HCT116 (cell line): ENCODE data around the gene TMEM214. TPM values are rescaled to one million over a fixed set of nuclear protein-coding genes. Genes with fewer than 3 reads are reported as not detected.

Experiments used
- ATAC-seq: fragments of 200-7000 bp; cut with Tn5 transposase; 2 replicates; pipeline ENCODE4 v1.9.1; 2020; ENCODE audit warnings: mild to moderate bottlenecking, moderate library complexity
- BruUV-seq: library from RNA; stranded (reverse); fragments of 400-500 nt; replicated peaks from 2 replicates; lab custom pipeline; 2021; lab: Mats Ljungman, UMichigan
- CTCF ChIA-PET: fragments of 300-600 bp; sonication (Branson Sonifier 250); formaldehyde crosslinking; loops from one replicate; lab custom pipeline; 2021; ENCODE audit warnings: antibody characterized with exemption; lab: Charles Lee
- POLR2A ChIA-PET: fragments of 300-600, 350-600 bp; sonication (Branson Sonifier 250); formaldehyde crosslinking; loops from one replicate; lab custom pipeline; 2021; ENCODE audit warnings: antibody characterized with exemption; lab: Charles Lee
- RAD21 ChIA-PET, 2 experiments: fragments of 300-600 bp; sonication (Branson Sonifier 250); formaldehyde crosslinking; loops; one replicate each; lab custom pipeline; 2023; ENCODE audit warnings: low total read pairs in 2 of 2; ENCODE audit not compliant: uncharacterized antibody in 2 of 2, unreplicated experiment in 2 of 2, low non-redundant PET in 1 of 2; lab: Charles Lee
- DNase-seq: peaks from one replicate; pipeline ENCODE4 v3.0.0-alpha.2; 2010; ENCODE audit warnings: low read depth, low spot score
- H2AFZ ChIP-seq: fragments of 200-600 bp; shearing (Covaris generic), sonication (generic); 2 replicates; pipeline ENCODE4 v1.6.1; 2017; ENCODE audit warnings: low read depth, mixed run types, mixed read lengths, antibody characterized with exemption, low read length; ENCODE audit not compliant: poor library complexity, severe bottlenecking
- H3K27ac ChIP-seq: 2 replicates; pipeline ENCODE4 v1.5.1; 2012; ENCODE audit warnings: low read depth, low read length
- H3K27me3 ChIP-seq: fragments of 200-600 bp; sonication (generic); 2 replicates; pipeline ENCODE4 v1.6.1; 2016; ENCODE audit warnings: mixed run types, low read length, mixed read lengths; ENCODE audit not compliant: insufficient read depth
- H3K36me3 ChIP-seq, 2 experiments: fragments of 200-500 bp in 1 of 2; fragments of 200-600 bp in 1 of 2; sonication (Bioruptor generic) in 1 of 2; sonication (generic) in 1 of 2; 2 replicates each; pipeline versions ENCODE4 v1.5.1 to v1.6.1; 2014 to 2016; ENCODE audit warnings: low read length in 2 of 2, inconsistent platforms in 1 of 2, mixed read lengths in 1 of 2, mixed run types in 1 of 2; ENCODE audit not compliant: insufficient read depth in 2 of 2, control insufficient read depth in 1 of 2
- H3K4me1 ChIP-seq, 2 experiments: fragments of 200-600 bp in 1 of 2; sonication (generic) in 1 of 2; 2 replicates each; pipeline versions ENCODE4 v1.5.1 to v1.6.1; 2012 to 2017; ENCODE audit warnings: low read length in 2 of 2, inconsistent platforms in 1 of 2, mild to moderate bottlenecking in 1 of 2, mixed read lengths in 1 of 2, mixed run types in 1 of 2, moderate library complexity in 1 of 2; ENCODE audit not compliant: insufficient read depth in 2 of 2, control insufficient read depth in 1 of 2
- H3K4me2 ChIP-seq: fragments of 200-600 bp; sonication (generic); 2 replicates; pipeline ENCODE4 v1.6.1; 2017; ENCODE audit warnings: mixed run types, low read length, mixed read lengths
- H3K4me3 ChIP-seq, 2 experiments: fragments of 200-600 bp in 1 of 2; sonication (generic) in 1 of 2; replicated peaks in 1 of 2; 2 replicates each; pipeline ENCODE4 v1.5.1; 2011 to 2016; ENCODE audit warnings: low read length in 2 of 2, control low read depth in 1 of 2, low read depth in 1 of 2, mild to moderate bottlenecking in 1 of 2, mixed read lengths in 1 of 2, mixed run types in 1 of 2
- H3K79me2 ChIP-seq: fragments of 200-600 bp; sonication (generic); 2 replicates; pipeline ENCODE4 v1.6.1; 2017; ENCODE audit warnings: mild to moderate bottlenecking, mixed run types, low read length, moderate library complexity, mixed read lengths; ENCODE audit not compliant: insufficient read depth
- H3K9ac ChIP-seq: fragments of 200-600 bp; sonication (generic); 2 replicates; pipeline ENCODE4 v1.6.1; 2016; ENCODE audit warnings: low read length, mixed read lengths
- H3K9me2 ChIP-seq: fragments of 200-600 bp; sonication (generic), shearing (Covaris generic); 2 replicates; pipeline ENCODE4 v1.6.1; 2017; ENCODE audit warnings: mixed run types, mild to moderate bottlenecking, moderate library complexity; ENCODE audit not compliant: insufficient read depth
- H3K9me3 ChIP-seq, 2 experiments: fragments of 200-500 bp in 1 of 2; fragments of 200-600 bp in 1 of 2; sonication (Bioruptor generic) in 1 of 2; sonication (generic) in 1 of 2; 2 replicates each; pipeline ENCODE4 v1.6.1; 2014 to 2017; ENCODE audit warnings: low read length in 2 of 2, mixed read lengths in 2 of 2, inconsistent platforms in 1 of 2, low read depth in 1 of 2, mild to moderate bottlenecking in 1 of 2, mixed run types in 1 of 2, moderate library complexity in 1 of 2; ENCODE audit not compliant: control insufficient read depth in 1 of 2, insufficient read depth in 1 of 2
- H4K20me1 ChIP-seq: fragments of 200-600 bp; sonication (generic), shearing (Covaris generic); 2 replicates; pipeline ENCODE4 v1.6.1; 2017; ENCODE audit warnings: mixed run types, mild to moderate bottlenecking, moderate library complexity; ENCODE audit not compliant: insufficient read depth
- CBX3 ChIP-seq: IDR thresholded peaks from 2 replicates; pipeline ENCODE4 v1.6.1; 2012; ENCODE audit warnings: low read depth
- CTCF ChIP-seq, 3 experiments: fragments of 200-600 bp in 1 of 3; sonication (generic) in 1 of 3; IDR thresholded peaks in 2 of 3; conservative IDR thresholded peaks in 1 of 3; 2 replicates each; pipeline ENCODE4 v1.5.1; 2012 to 2017; ENCODE audit warnings: low read depth in 2 of 3, low read length in 2 of 3, antibody characterized with exemption in 1 of 3, borderline replicate concordance in 1 of 3, control low read depth in 1 of 3, mild to moderate bottlenecking in 1 of 3, mixed read lengths in 1 of 3, mixed run types in 1 of 3, moderate library complexity in 1 of 3; ENCODE audit not compliant: insufficient read depth in 1 of 3
- EGR1 ChIP-seq: IDR thresholded peaks from 2 replicates; pipeline ENCODE4 v1.6.1; 2012; ENCODE audit warnings: low read depth
- EZH2 ChIP-seq: fragments of 200-600 bp; sonication (generic); IDR thresholded peaks from 2 replicates; pipeline ENCODE4 v1.6.1; 2017; ENCODE audit warnings: antibody characterized with exemption, mixed run types
- EZH2phosphoT487 ChIP-seq: fragments of 200-600 bp; IDR thresholded peaks from 2 replicates; pipeline ENCODE4 v1.6.1; 2018; ENCODE audit warnings: antibody characterized with exemption, borderline replicate concordance
- MAX ChIP-seq: IDR thresholded peaks from 2 replicates; pipeline ENCODE4 v1.6.1; 2012
- POLR2AphosphoS5 ChIP-seq: IDR thresholded peaks from 2 replicates; pipeline ENCODE4 v1.6.1; 2011; ENCODE audit warnings: mild to moderate bottlenecking, low read depth, low read length, moderate library complexity
- RAD21 ChIP-seq: IDR thresholded peaks from 2 replicates; pipeline ENCODE4 v1.6.1; 2012; ENCODE audit warnings: low read depth, mild to moderate bottlenecking
- REST ChIP-seq: IDR thresholded peaks from 2 replicates; pipeline ENCODE4 v1.6.1; 2012; ENCODE audit warnings: low read depth
- SIN3A ChIP-seq: IDR thresholded peaks from 2 replicates; pipeline ENCODE4 v1.6.1; 2012; ENCODE audit warnings: low read depth
- SP1 ChIP-seq: IDR thresholded peaks from 2 replicates; pipeline ENCODE4 v1.6.1; 2012; ENCODE audit warnings: low read depth
- SRF ChIP-seq: IDR thresholded peaks from 2 replicates; pipeline ENCODE4 v1.6.1; 2012; ENCODE audit warnings: low read depth
- ZBTB33 ChIP-seq: IDR thresholded peaks from 2 replicates; pipeline ENCODE4 v1.6.1; 2011; ENCODE audit warnings: mild to moderate bottlenecking, low read length, moderate library complexity; ENCODE audit not compliant: insufficient replicate concordance; ENCODE audit errors: extremely low read depth
- ZFX ChIP-seq: fragments of 450-650 bp; IDR thresholded peaks from 2 replicates; pipeline ENCODE4 v1.6.1; 2017
- ZNF274 ChIP-seq: fragments of 200-500 bp; sonication (Bioruptor generic); IDR thresholded peaks from 2 replicates; pipeline ENCODE4 v1.6.1; 2014; ENCODE audit warnings: mild to moderate bottlenecking, low read depth, low read length, inconsistent platforms
- intact Hi-C: fragments of 100-400 bp; cut with micrococcal nuclease; formaldehyde crosslinking; loops from 2 replicates; pipeline ENCODE4 v1.10.0; 2022
- total RNA-seq: library from RNA; stranded (reverse); gene quantifications from one replicate; pipeline ENCODE4 v1.2.1, GENCODE V29; 2021; ENCODE audit not compliant: unreplicated experiment

Gene TMEM214
- total RNA-seq, 1 experiment from 2014 or later = 69.8 TPM

- DNase-seq (no peak), ATAC-seq (no peak)
- H3K4me3 ChIP-seq = no peak overlapping the region
- CTCF ChIA-PET = interaction anchor here (1.3 to 3.1 kb wide), 2 partner anchors 123 to 238 kb away, joined by 5 to 15 read pairs; no protein-coding TSS in a partner anchor
- H4K20me1 ChIP-seq = no peaks in the 10 kb centered on the region
- no peaks in the 10 kb centered on the region for H3K27me3 ChIP-seq
- H3K9me3 ChIP-seq = no peaks in the 10 kb centered on the region
- RAD21 ChIA-PET = no interaction called here
- no peak for TF ChIP-seq CBX3
- no peak for TF ChIP-seq POLR2AphosphoS5
- TF ChIP-seq EZH2 = no peak
- TF ChIP-seq SIN3A = no peak
- no peak for TF ChIP-seq ZBTB33
- TF ChIP-seq MAX = no peak
- TF ChIP-seq SP1 = no peak
- TF ChIP-seq EGR1 = no peak
- no peak for TF ChIP-seq REST
- TF ChIP-seq ZFX = no peak
- no peak for TF ChIP-seq RAD21
- TF ChIP-seq EZH2phosphoT487 = no peak
- TF ChIP-seq CTCF (IDR thresholded peaks at IDR 0.05 in 2 of 3, conservative IDR thresholded peaks at IDR 0.05 in 1 of 3; ENCODE audit: borderline replicate concordance in 1 of 3, insufficient read depth in 1 of 3, low read depth in 2 of 3, low read length in 2 of 3) = no peak
- no peak for TF ChIP-seq SRF
- TF ChIP-seq ZNF274 = no peak
- H2AFZ ChIP-seq = no peak overlapping the region
- H3K9ac ChIP-seq = no peak overlapping the region
- no peaks in the 10 kb centered on the region for H3K36me3 ChIP-seq
- BruUV-seq = no TSS peak
- H3K9me2 ChIP-seq = no peaks in the 10 kb centered on the region
- no peak overlapping the region for H3K4me2 ChIP-seq
- H3K79me2 ChIP-seq = no peaks in the 10 kb centered on the region
- POLR2A ChIA-PET = no interaction called here
- no peak overlapping the region for H3K27ac ChIP-seq
- intact Hi-C loops = loop anchor here (1.0 kb wide), 1 partner anchor 123 kb away; no protein-coding TSS in a partner anchor
- peaks cover 13 to 42% of the 10 kb centered on the region in 2 experiments for H3K4me1 ChIP-seq
Observed at GRCh38 chr2:27084297-27085061, 51.7 kb downstream of the TMEM214 start.
